ENCODE data around the gene CMSS1.

Gene CMSS1

DNA sequence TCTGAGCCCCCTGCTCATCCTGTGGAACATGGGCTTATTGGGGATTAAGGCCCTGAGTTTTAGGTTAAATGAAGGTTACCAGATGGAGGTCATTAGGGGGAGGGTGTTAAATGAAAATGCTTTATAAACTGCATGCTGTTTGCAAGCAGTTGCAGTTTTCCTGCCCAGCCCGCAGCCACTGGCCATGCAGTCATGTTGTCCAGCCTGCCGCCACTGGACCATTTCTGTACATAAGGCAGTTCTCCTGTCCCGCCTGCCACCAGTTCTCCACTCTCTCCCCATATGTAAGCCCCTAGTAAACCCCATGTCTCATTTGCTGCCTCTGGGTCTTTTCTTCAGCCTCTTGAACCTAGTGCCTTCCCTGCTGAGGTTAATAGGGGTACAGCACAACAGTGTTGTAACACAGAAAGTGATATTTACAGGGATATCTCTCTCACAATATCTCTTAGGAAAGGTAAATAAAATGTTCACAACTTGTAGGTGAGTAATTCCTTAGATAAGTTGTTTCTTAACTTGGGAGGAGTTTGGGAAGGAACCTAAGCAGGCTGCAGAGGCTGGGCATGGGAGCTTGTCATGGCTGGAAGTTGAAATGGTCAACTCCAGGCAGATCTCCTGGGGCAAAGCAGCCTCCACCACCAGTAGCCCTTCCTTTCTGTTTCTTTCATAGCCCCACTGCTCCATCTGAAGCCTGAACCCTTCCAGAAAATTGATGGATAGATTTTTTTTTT lies 148.2 kb downstream of the CMSS1 start:
- Histone ChIP-seq H3K9ac (ENCODE audit: low read depth in 1 of 2, low read length in 2 of 2) (no peak overlapping the region), H3K36me3 (ENCODE audit: control insufficient read depth in 1 of 2, insufficient read depth in 2 of 2, low read length in 2 of 2) (no peaks in the 10 kb centered on the region), H3K27me3 (ENCODE audit: control insufficient read depth in 1 of 2, insufficient read depth in 2 of 2, low read length in 2 of 2) (no peaks in the 10 kb centered on the region), H3K4me1 (ENCODE audit: control insufficient read depth in 1 of 2, insufficient read depth in 2 of 2, low read length in 2 of 2) (peaks cover 11 to 27% of the 10 kb centered on the region in 2 donors), H3K27ac (ENCODE audit: low read depth, low read length) (no peak overlapping the region), H3K4me3 (ENCODE audit: low read depth in 1 of 2, low read length in 2 of 2) (no peak overlapping the region), H3K9me3 (ENCODE audit: control insufficient read depth in 1 of 2, low read length in 2 of 2) (no peaks in the 10 kb centered on the region)

DNA sequence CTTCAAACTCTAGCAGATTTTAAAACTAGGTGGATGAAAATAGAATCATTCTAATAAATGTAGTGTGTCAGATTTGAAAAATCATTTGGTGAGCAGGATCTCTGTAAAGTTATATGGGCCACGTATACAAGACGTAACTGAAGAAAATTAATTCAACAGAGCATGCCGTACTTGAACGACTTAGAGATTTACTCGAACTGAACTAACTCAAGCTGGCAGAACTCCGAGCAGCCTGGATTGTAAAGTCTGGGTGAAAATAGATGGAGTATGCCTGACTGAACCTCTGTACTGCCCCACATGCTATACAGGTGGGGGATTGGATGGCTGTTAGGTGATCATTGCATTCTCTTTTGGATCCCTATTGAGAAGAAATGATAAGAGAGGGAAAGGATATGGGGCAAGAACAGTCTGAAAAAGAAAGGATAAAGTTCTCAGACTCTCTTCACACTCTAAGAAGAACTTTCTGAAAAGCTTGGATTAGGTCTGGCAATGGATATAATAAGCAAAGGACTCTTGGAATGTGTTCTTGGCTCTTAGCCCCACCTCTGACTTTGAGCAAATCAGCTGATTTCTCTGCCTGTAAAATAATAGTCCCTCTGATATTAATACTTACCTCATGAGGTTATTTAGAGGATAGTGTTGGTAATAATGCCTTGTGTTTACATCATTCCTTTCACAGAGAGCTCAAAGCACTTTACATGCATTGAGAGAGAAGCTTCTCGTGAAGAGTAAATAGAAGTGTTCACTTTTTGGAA lies 149.2 kb downstream of the CMSS1 start:
- H3K27me3 ChIP-seq (ENCODE audit: control insufficient read depth in 1 of 2, insufficient read depth in 2 of 2, low read length in 2 of 2), result no peaks in the 10 kb centered on the region
- H3K4me1 ChIP-seq (ENCODE audit: control insufficient read depth in 1 of 2, insufficient read depth in 2 of 2, low read length in 2 of 2), result peaks cover 8 to 24% of the 10 kb centered on the region in 2 donors
- no peak overlapping the region for H3K4me3 ChIP-seq (ENCODE audit: low read depth in 1 of 2, low read length in 2 of 2)
- no peak overlapping the region for H3K9ac ChIP-seq (ENCODE audit: low read depth in 1 of 2, low read length in 2 of 2)
- no peak overlapping the region for H3K27ac ChIP-seq (ENCODE audit: low read depth, low read length)
- H3K9me3 ChIP-seq (ENCODE audit: control insufficient read depth in 1 of 2, low read length in 2 of 2), result no peaks in the 10 kb centered on the region
- H3K36me3 ChIP-seq (ENCODE audit: control insufficient read depth in 1 of 2, insufficient read depth in 2 of 2, low read length in 2 of 2), result no peaks in the 10 kb centered on the region

GRCh38 chr3:99967796-99968195 lies 150.1 kb downstream of the CMSS1 start:
- H3K4me1 ChIP-seq (ENCODE audit: control insufficient read depth in 1 of 2, insufficient read depth in 2 of 2, low read length in 2 of 2), result peaks cover 8 to 24% of the 10 kb centered on the region in 2 donors
- H3K9me3 ChIP-seq (ENCODE audit: control insufficient read depth in 1 of 2, low read length in 2 of 2), result no peaks in the 10 kb centered on the region
- no peak overlapping the region for H3K4me3 ChIP-seq (ENCODE audit: low read depth in 1 of 2, low read length in 2 of 2)
- no peak overlapping the region for H3K9ac ChIP-seq (ENCODE audit: low read depth in 1 of 2, low read length in 2 of 2)
- H3K36me3 ChIP-seq (ENCODE audit: control insufficient read depth in 1 of 2, insufficient read depth in 2 of 2, low read length in 2 of 2), result no peaks in the 10 kb centered on the region
- no peak overlapping the region for H3K27ac ChIP-seq (ENCODE audit: low read depth, low read length)
- H3K27me3 ChIP-seq (ENCODE audit: control insufficient read depth in 1 of 2, insufficient read depth in 2 of 2, low read length in 2 of 2), result no peaks in the 10 kb centered on the region

GRCh38 chr3:99969136-99969535 lies 151.5 kb downstream of the CMSS1 start:
- Histone ChIP-seq H3K4me3 (ENCODE audit: low read depth in 1 of 2, low read length in 2 of 2) (no peak overlapping the region), H3K9ac (ENCODE audit: low read depth in 1 of 2, low read length in 2 of 2) (no peak overlapping the region), H3K36me3 (ENCODE audit: control insufficient read depth in 1 of 2, insufficient read depth in 2 of 2, low read length in 2 of 2) (no peaks in the 10 kb centered on the region), H3K9me3 (ENCODE audit: control insufficient read depth in 1 of 2, low read length in 2 of 2) (no peaks in the 10 kb centered on the region), H3K27ac (ENCODE audit: low read depth, low read length) (no peak overlapping the region), H3K27me3 (ENCODE audit: control insufficient read depth in 1 of 2, insufficient read depth in 2 of 2, low read length in 2 of 2) (no peaks in the 10 kb centered on the region), H3K4me1 (ENCODE audit: control insufficient read depth in 1 of 2, insufficient read depth in 2 of 2, low read length in 2 of 2) (peaks cover 8 to 24% of the 10 kb centered on the region in 2 donors)

DNA sequence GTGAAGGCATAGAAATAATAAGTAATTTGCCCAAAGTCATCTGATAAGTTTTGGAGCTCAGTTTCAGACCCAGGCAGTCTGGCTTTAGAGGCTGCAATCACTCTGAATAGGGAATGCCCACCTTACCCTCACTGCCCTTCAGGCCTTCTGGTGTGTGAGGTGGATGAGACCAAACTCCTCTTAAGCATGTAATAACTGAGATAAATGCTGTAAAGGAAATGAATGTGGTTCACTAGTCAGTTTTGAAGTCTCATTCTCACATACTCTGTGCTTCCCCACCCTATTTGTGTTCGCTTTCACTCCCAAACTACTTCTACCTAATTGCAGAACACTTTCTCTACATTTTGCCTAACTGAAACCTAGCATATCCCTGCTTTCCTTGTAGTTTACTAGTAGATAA lies 152.5 kb downstream of the CMSS1 start:
- no peak overlapping the region for H3K9ac ChIP-seq (ENCODE audit: low read depth in 1 of 2, low read length in 2 of 2)
- no peak overlapping the region for H3K4me3 ChIP-seq (ENCODE audit: low read depth in 1 of 2, low read length in 2 of 2)
- H3K27me3 ChIP-seq (ENCODE audit: control insufficient read depth in 1 of 2, insufficient read depth in 2 of 2, low read length in 2 of 2), result no peaks in the 10 kb centered on the region
- H3K4me1 ChIP-seq (ENCODE audit: control insufficient read depth in 1 of 2, insufficient read depth in 2 of 2, low read length in 2 of 2), result peaks cover 8 to 21% of the 10 kb centered on the region in 2 donors
- H3K36me3 ChIP-seq (ENCODE audit: control insufficient read depth in 1 of 2, insufficient read depth in 2 of 2, low read length in 2 of 2), result no peaks in the 10 kb centered on the region
- H3K27ac ChIP-seq (ENCODE audit: low read depth, low read length), result no peak overlapping the region
- no peaks in the 10 kb centered on the region for H3K9me3 ChIP-seq (ENCODE audit: control insufficient read depth in 1 of 2, low read length in 2 of 2)

DNA sequence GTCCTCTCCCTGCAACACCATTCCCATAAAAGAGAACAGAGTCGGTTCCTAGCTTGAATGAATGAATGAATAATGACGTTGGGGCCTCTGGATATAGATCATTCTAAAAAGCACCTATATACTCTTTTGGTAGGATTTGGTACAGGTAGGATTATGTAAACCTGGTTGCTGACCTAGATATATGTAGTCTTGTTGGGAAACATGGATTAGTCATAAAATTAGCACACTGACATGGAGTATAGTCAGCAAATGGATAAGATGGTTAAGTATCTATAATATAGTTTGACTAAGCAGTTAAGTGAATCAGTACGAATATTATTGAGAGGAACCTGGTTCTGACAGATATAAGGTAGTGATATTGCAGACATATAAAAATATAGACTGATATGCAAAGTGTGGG lies 154.1 kb downstream of the CMSS1 start:
- Histone ChIP-seq H3K27me3 (ENCODE audit: control insufficient read depth in 1 of 2, insufficient read depth in 2 of 2, low read length in 2 of 2) (no peaks in the 10 kb centered on the region), H3K36me3 (ENCODE audit: control insufficient read depth in 1 of 2, insufficient read depth in 2 of 2, low read length in 2 of 2) (no peaks in the 10 kb centered on the region), H3K4me1 (ENCODE audit: control insufficient read depth in 1 of 2, insufficient read depth in 2 of 2, low read length in 2 of 2) (peaks cover 0 to 5% of the 10 kb centered on the region in 2 donors), H3K9ac (ENCODE audit: low read depth in 1 of 2, low read length in 2 of 2) (no peak overlapping the region), H3K9me3 (ENCODE audit: control insufficient read depth in 1 of 2, low read length in 2 of 2) (no peaks in the 10 kb centered on the region), H3K27ac (ENCODE audit: low read depth, low read length) (no peak overlapping the region), H3K4me3 (ENCODE audit: low read depth in 1 of 2, low read length in 2 of 2) (no peak overlapping the region)

DNA sequence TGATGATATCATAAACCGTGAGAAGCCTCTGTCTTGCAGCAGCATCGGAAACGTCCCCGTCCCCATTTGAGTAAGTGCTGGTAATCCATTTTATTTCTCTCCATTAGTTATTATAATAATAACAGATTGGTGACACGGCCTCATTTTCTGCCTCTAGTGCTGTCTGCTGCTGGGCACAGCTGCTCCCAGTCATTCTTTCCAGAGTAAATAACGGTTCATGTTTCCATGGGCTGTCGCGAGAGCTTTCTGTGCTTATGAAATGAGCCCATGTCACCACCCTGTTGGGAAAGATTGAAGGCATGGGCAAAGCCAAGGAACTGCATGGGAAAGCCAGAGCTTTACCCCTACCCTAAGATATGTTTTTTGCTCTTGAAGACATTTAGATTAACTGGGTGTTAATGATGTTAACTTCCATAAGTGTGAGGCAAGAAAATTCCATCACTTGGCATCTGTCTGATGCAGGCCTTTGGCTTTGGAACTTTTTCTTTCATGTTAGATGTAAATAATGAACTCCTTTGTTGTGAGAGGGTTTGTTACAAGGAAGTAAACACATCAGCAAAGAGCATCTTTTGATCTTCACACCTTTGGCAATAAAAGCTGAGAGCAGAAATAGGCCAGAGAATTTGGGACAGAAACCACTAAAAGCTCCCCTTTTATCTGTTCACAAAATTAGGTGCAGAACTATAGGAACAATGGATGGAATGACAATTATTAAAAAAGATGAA lies 154.9 kb downstream of the CMSS1 start:
- Histone ChIP-seq H3K9ac (ENCODE audit: low read depth in 1 of 2, low read length in 2 of 2) (no peak overlapping the region), H3K9me3 (ENCODE audit: control insufficient read depth in 1 of 2, low read length in 2 of 2) (no peaks in the 10 kb centered on the region), H3K27me3 (ENCODE audit: control insufficient read depth in 1 of 2, insufficient read depth in 2 of 2, low read length in 2 of 2) (no peaks in the 10 kb centered on the region), H3K27ac (ENCODE audit: low read depth, low read length) (no peak overlapping the region), H3K36me3 (ENCODE audit: control insufficient read depth in 1 of 2, insufficient read depth in 2 of 2, low read length in 2 of 2) (no peaks in the 10 kb centered on the region), H3K4me3 (ENCODE audit: low read depth in 1 of 2, low read length in 2 of 2) (no peak overlapping the region), H3K4me1 (ENCODE audit: control insufficient read depth in 1 of 2, insufficient read depth in 2 of 2, low read length in 2 of 2) (no peaks in the 10 kb centered on the region)

DNA sequence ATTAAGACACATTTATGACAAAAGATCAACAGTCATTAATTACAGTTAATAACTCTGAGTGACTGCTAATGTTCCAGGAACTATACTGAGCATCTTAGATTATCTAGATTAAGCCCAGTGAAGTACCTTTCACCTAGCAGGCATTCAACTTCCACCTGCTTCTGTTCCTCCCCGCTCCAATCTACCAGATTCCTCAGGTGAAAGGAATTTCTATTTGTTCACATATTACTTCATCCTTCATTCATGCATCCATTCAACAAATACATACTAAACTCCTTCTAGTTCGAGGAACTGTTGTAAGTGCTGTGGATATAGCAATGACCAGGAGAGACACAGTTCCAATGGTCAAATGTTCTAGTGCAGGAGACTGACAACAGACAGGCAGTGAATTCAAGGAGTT lies 157.3 kb downstream of the CMSS1 start:
- Histone ChIP-seq H3K9me3 (ENCODE audit: control insufficient read depth in 1 of 2, low read length in 2 of 2) (no peaks in the 10 kb centered on the region), H3K27ac (ENCODE audit: low read depth, low read length) (no peak overlapping the region), H3K27me3 (ENCODE audit: control insufficient read depth in 1 of 2, insufficient read depth in 2 of 2, low read length in 2 of 2) (no peaks in the 10 kb centered on the region), H3K36me3 (ENCODE audit: control insufficient read depth in 1 of 2, insufficient read depth in 2 of 2, low read length in 2 of 2) (no peaks in the 10 kb centered on the region), H3K4me1 (ENCODE audit: control insufficient read depth in 1 of 2, insufficient read depth in 2 of 2, low read length in 2 of 2) (no peaks in the 10 kb centered on the region), H3K9ac (ENCODE audit: low read depth in 1 of 2, low read length in 2 of 2) (no peak overlapping the region), H3K4me3 (ENCODE audit: low read depth in 1 of 2, low read length in 2 of 2) (no peak overlapping the region)

- Histone ChIP-seq H3K36me3 (ENCODE audit: control insufficient read depth in 1 of 2, insufficient read depth in 2 of 2, low read length in 2 of 2) (no peaks in the 10 kb centered on the region), H3K4me1 (ENCODE audit: control insufficient read depth in 1 of 2, insufficient read depth in 2 of 2, low read length in 2 of 2) (no peaks in the 10 kb centered on the region), H3K9me3 (ENCODE audit: control insufficient read depth in 1 of 2, low read length in 2 of 2) (no peaks in the 10 kb centered on the region), H3K27ac (ENCODE audit: low read depth, low read length) (no peak overlapping the region), H3K9ac (ENCODE audit: low read depth in 1 of 2, low read length in 2 of 2) (no peak overlapping the region), H3K27me3 (ENCODE audit: control insufficient read depth in 1 of 2, insufficient read depth in 2 of 2, low read length in 2 of 2) (no peaks in the 10 kb centered on the region), H3K4me3 (ENCODE audit: low read depth in 1 of 2, low read length in 2 of 2) (no peak overlapping the region)
Observed at GRCh38 chr3:99976584-99976983, 158.9 kb downstream of the CMSS1 start.

DNA sequence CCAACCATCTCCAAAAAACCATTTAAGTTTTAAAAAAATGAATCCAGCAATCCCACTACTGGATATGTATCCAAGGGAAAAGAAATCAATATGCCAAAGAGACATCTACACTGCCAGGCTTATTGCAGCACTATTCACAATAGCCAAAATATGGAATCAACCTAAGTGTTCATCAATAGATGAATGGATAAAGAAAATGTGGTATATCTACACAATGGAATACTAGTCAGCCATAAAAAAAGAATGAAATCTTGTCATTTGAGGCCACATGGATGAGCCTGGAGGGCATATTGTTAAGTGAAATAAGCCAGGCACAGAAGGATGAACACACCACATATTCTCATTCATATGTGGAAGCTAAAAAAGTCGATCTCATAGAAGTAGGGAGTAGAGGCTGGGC lies 160.6 kb downstream of the CMSS1 start:
- H3K27me3 ChIP-seq (ENCODE audit: control insufficient read depth in 1 of 2, insufficient read depth in 2 of 2, low read length in 2 of 2), result no peaks in the 10 kb centered on the region
- H3K4me3 ChIP-seq (ENCODE audit: low read depth in 1 of 2, low read length in 2 of 2), result no peak overlapping the region
- no peaks in the 10 kb centered on the region for H3K36me3 ChIP-seq (ENCODE audit: control insufficient read depth in 1 of 2, insufficient read depth in 2 of 2, low read length in 2 of 2)
- no peaks in the 10 kb centered on the region for H3K9me3 ChIP-seq (ENCODE audit: control insufficient read depth in 1 of 2, low read length in 2 of 2)
- H3K4me1 ChIP-seq (ENCODE audit: control insufficient read depth in 1 of 2, insufficient read depth in 2 of 2, low read length in 2 of 2), result no peaks in the 10 kb centered on the region
- H3K27ac ChIP-seq (ENCODE audit: low read depth, low read length), result no peak overlapping the region
- no peak overlapping the region for H3K9ac ChIP-seq (ENCODE audit: low read depth in 1 of 2, low read length in 2 of 2)
